Activated CD4-positive, alpha-beta T cell treated with anti-CD3 and anti-CD28 coated beads for 4 hours (primary cell): ENCODE data around the gene S100A7.

Experiments
- DNase-seq, 2 donors: peaks; one replicate each; pipeline ENCODE4 v3.0.0-alpha.2; 2020

S100A7 gene

GRCh38 chr1:153460551-153460950, at the start of gene S100A7:
Gene S100A7 (minus strand): TSS chr1:153460651. CDS start chr1:153459013, 1,638 bp downstream.
- DNase-seq, result no peak

- peak; percentile 57 to 68 for DNase-seq
Observed at GRCh38 chr1:153509729-153510354, 49.4 kb upstream of the S100A7 start.

- no peak for DNase-seq
Observed at GRCh38 chr1:153509036-153509435, 48.6 kb upstream of the S100A7 start.

- DNase-seq, result no peak
Observed at GRCh38 chr1:153507926-153508583, 47.6 kb upstream of the S100A7 start.

- DNase-seq, result no peak
Observed at GRCh38 chr1:153506831-153507413, 46.5 kb upstream of the S100A7 start.

GRCh38 chr1:153506386-153506785, 45.9 kb upstream of the S100A7 start:
- no peak for DNase-seq

- DNase-seq, result no peak
Observed at GRCh38 chr1:153505576-153505975, 45.1 kb upstream of the S100A7 start.

- no peak for DNase-seq
Observed at GRCh38 chr1:153503766-153504165, 43.3 kb upstream of the S100A7 start.

- no peak for DNase-seq
Observed at GRCh38 chr1:153498746-153499145, 38.3 kb upstream of the S100A7 start.

GRCh38 chr1:153495536-153495935, 35.1 kb upstream of the S100A7 start:
- no peak for DNase-seq

GRCh38 chr1:153494976-153495535, 34.6 kb upstream of the S100A7 start:
- peak; percentile 67 to 78 for DNase-seq

GRCh38 chr1:153493343-153493960, 33.0 kb upstream of the S100A7 start:
- DNase-seq, result no peak

GRCh38 chr1:153490272-153491051, 30.0 kb upstream of the S100A7 start:
- DNase-seq, result no peak

GRCh38 chr1:153488731-153489130, 28.3 kb upstream of the S100A7 start:
- DNase-seq, result no peak

- DNase-seq, result no peak
Observed at GRCh38 chr1:153487707-153488106, 27.3 kb upstream of the S100A7 start.

GRCh38 chr1:153485863-153486262, 25.4 kb upstream of the S100A7 start:
- no peak for DNase-seq

- DNase-seq, result no peak
Observed at GRCh38 chr1:153483776-153484175, 23.3 kb upstream of the S100A7 start.

GRCh38 chr1:153481124-153481523, 20.7 kb upstream of the S100A7 start:
- no peak for DNase-seq

GRCh38 chr1:153478692-153479618, 18.5 kb upstream of the S100A7 start:
- DNase-seq, result no peak

GRCh38 chr1:153478047-153478691, 17.7 kb upstream of the S100A7 start:
- no peak for DNase-seq

GRCh38 chr1:153476491-153477093, 16.1 kb upstream of the S100A7 start:
- DNase-seq, result no peak
